DMS153 treated with DMSO at 0.1 percent for 48 hours (cell line): Measurements from ENCODE around the gene DNAI1.
A peak's percentile ranks its signal among the peaks of the same experiment; 100 is the strongest.

Experiments
- DNase-seq: peaks from one replicate; lab custom pipeline; 2025; ENCODE audit not compliant: unreplicated experiment; lab: John Stamatoyannopoulos, UW

Gene DNAI1

DNA sequence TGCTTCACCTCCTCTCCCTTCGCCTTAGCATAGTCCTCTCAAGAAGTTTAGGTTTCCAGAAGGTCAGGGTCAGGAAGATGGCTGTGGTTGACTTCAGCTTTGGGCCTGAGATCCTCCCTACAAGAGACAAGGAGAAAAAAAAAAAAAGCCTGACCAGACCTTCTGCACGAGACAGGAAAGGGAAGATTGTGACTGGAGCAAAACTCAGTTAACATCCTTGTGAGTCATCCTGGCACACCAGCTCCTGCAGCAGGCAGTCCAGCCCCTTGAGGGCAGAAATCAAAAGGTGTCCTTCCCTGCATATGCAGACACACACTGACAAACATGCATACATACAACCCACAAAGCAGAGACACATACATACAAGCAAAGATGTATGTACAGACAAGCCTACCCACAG, 82.2 kb downstream of the DNAI1 start:
- no peak for DNase-seq

DNA sequence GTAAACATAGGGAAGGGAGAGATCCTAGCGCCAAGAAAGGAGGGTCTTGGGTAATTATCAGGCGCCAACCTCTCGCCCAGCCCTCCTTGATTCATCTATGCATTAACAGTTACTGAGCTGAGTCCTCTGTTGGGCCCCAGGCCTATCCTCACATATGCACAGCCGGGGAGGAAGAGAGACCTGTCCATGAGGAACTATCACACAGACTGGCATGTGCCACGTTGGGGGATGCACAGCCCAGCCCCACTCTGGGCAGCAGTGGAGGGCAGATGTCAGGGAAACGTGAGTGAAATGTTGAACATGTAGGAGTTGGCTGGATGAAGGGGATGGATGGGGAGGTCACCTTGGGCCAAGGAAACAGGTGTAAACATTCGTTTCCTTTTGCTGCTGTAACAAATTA, 82.9 kb downstream of the DNAI1 start:
- DNase-seq, result no peak

DNA sequence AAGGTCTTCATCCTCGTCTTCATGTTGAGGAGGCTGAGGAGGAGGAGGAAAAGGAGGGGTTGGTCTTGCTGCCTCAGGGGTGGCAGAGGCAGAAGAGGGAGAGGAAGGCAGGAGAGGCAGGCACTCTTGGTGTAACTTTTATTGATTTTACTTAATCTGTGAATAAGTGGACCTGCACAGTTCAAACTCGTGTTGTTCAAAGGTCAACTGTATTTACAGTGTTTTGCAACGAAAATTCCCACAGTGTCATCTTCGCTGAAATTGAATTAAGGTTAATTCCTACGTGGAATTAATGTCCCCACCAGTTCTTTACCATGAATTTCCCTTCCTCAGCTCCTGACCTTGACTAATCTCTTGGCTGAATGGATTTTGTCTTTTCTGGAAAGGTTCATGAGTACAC, 85.4 kb downstream of the DNAI1 start:
- no peak for DNase-seq

DNA sequence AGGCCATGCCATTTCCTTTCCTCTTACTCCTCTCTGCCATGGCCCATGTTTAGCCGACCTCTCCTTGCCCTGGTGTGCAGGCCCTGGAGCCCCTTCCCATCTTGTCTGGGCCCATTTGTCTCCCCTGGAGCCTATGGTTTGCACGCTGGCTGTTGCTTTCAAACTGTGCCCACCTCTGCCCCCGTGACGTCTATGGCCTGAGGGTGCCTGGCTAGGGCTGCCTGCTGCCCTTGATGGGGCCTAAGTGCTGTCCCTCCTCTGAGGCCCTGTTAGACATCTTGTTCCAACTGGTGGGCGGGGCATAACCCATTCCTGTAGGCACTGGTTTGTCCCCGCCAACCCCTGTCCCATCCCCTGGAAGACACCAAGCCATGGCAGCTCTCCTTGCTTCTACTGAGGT, 86.9 kb downstream of the DNAI1 start:
- DNase-seq, result no peak

DNA sequence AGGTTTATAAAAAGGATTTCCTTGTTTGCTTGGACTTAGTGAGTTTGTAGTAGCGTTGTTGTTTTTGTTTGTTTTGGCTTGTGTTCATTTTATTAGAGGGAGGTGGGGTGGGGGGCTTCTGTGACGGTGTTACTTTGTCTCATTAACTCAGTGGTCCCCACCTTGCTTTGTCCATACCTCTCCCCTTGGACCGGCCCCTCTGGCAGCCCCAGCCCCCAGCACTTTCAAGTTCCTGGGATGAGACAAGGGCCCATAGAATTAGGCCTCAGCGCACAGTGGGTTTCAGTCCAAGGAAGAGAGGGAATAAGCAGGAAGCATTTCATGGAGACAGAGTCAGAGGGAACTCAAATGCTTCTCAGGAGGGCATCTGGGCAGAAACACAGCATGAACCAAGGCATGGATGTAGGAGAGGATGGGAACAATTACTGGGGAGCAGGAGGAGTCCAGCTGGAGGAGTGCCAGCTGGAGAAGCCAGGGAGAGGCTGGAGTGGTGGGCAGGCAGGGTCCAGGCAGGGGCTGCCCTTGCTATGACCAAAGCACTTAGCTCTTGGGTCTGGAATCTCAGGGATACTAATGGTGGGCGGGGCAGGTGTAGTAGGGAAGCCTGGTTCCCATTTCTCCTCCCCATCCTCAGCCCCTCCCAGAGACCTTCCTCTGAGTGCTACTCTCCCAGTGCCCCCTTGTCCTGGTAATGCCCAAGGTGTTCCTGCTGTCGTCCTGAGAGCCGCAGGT, 87.7 kb downstream of the DNAI1 start:
- DNase-seq, result no peak

DNA sequence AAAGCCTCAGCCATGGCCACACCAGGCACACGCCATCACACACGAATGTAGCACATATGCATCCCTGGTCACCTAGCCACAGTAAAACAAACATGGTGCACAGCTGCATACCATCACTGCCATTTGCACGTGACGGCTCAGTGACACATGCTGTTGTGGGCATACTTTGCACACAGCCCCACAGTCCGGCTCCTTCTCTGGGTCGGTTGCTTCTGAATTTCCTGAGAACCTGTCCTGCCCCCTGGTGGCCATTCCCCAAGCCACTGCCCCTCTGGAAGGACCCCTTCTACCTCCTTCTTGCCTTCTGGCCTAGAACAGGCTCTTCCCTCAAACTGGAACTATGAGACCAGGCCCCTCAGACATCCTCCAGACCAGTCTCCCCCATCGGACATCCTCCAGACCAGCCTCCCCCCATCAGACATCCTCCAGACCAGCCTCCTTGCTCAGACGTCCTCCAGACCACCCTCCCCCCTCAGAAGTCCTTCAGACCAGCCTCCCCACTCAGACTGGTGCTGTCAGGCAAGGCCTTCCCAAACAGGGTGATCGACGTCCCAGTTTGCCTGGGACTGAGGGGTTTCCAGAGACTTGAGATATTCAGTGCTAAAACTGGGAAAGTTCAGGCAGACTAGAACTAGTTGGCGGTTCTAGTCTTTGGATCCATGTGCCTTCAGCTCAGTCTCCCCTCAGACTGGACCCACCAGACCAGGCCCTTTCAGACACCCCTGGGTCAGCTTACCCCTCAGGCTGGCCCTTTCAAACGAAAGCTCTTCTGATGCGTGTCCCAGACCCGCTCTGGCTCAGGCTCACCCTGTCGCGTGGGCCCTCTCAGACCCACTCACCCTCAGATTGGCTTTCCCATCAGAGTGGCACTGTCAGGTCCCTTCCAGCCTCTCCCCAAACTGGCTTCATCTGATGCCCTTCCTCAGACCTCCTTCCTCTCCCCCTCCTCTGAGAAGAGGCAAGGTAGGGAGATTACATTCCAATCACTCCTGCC, 88.5 kb downstream of the DNAI1 start:
- no peak for DNase-seq

DNA sequence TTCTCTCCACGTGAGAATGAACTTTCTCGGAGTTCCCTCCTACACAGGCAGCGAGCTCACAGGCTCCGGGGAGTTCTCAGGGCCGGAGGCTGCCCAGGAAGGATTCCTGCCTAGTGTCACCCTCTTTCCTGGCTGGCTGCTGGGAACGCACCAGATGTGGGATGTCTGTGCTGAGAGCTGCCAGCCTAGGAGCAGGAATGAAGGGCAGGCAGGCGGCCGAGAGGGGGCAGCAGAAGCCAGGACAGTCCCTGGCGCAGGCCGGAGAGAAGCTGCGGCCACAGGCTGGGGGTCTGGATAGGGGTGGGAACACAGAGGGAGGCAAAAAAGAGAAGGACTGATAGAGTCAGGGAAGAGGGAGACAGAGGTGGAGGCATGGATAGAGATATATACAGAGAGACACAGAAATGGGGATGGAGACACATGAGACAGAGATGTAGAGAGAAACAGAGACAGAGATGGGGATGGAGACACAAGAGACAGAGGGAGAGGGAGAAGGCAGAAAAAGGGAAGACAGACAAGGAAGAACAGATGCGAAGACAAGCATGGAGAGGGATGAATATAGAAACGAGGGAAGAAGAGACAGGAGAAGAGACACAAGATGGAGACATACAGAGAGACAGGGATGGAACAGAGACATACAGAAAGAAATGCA, 89.5 kb downstream of the DNAI1 start:
- DNase-seq, result peak; percentile 18

DNA sequence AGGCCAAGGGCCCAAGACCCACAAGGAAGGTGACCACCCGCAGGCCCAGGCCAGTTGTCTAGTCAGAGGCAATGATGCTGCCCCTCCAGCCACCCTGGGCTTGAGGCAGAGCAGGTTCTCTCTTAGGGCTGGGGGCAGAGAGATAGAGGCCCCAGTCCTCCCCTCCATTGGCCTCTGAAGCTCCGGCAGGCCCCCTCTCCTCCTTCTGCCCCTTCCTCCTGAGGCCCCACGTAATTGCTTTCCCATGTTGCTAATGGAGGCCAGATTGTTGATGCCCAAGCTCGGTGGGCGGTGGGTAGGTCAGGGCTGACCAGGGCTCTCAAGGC, 90.8 kb downstream of the DNAI1 start:
- no peak for DNase-seq

DNA sequence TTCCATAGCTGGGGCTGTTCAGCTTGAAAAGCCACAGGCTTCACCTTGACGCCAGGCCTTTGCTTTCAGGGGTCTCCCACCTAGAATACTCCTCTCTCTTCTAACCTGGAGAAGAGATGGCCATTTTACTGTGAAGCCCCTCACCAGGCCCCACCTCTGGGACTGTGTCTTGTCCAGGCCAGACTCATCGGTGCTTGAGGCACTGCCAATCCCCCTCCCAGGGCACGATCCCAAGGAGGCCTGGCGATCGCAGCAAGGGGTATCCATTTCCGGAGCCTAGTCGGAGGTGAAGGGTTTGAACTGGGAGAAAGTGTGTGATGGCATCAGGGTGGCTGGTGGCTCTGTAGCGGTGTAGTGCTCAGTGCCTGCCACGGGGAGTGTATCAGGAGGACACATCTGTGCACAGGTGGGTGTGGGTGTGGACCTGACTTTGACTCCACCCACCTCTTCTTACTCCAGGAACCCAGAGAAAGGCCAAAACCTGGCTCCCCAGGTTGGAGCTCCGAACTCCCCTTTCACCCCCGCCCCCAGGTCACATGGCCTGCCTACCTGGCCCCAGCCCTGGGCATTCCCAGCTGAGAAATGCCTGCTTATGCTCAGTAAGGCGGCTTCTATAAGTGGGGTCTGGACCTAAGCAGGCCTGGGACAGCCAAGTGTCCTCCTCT, 91.5 kb downstream of the DNAI1 start:
- no peak for DNase-seq

DNA sequence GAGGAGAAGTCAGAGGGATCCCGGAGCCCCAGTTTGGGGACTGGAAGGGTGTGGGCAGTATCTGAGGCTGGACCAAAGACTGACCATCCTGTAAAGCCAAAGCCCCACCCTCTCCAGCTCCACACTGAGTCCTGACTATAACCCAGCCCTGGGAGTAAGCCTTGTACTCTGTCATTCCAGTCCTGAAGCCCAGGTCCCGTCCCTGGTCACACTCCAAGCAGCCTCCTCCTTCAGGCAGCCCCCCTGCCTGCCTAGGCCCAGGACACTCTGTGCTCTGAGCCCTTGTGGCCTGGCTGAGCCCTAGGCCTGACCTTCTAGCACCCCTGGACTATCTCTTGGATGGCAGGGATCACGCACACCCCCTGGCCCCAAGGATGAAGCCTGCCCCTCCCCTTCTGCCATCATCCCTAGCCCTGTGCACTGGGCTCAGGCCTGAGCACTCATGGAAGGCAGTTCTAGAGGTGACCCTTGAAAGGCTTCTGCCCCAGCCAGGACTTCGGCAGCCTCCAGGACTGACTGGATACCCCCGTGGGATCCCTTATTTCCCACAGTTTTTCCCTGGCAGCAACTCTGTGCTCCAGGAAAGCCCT, 92.2 kb downstream of the DNAI1 start:
- DNase-seq, result no peak

DNA sequence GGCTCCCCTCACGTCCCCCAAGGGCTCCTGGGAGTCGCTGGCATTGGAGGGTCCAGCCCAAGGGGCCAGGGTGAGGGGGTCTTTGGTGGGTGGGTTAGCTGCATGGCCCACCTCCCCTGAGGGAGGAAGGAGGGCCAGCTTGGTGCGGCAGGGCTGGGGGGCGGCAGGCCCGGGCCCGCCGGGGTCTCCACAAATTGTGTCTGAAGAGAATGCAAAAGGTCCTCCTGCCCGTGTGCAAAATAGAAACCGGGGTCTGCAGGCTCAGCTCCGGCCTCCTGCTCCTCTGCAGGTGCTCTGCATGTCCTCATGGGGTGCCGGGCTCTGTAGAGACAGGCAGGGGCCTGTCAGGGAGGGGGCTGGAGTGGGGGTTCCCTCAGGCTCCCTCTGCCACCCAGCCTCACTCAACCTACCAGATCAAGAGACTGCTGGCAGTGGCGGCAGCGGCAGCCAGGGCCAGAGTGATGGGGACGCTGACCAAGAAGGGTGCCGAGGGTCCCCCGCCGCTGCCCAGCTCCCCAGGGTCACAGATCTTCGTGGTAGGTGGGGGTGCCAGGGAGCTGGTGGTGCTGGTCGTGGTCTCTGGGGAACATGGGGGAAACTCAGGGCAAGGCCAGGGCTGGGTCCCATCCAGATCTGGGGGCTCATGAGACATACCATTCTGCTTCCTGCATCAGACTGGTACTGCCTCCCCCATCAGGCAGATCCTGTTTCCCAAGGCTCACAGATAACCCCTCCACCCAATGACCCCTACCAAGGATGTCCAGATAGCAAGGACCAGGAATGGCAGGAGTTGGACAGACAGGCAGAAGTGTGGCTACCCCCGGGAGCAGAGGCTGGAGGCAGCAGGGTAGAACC, 93.4 kb downstream of the DNAI1 start:
- no peak for DNase-seq

DNA sequence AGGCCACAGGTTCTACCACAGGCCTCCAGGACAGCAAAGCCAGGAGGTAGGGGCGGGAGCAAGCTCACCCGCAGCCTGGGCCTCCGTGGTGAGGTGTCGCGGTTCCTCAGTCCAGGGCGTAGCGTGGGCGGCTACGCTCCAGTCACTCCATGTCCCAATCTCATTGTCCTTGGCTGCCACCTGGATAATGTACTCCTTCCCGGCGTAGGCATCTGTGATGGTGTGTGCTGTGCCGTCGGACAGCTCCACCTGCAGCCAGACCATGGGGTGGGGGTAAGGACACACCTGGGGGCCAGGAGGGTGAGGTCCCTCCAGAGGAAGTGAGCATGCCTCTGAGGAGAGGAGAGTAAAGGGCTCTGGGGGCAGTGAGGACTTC, 94.0 kb downstream of the DNAI1 start:
- no peak for DNase-seq

DNA sequence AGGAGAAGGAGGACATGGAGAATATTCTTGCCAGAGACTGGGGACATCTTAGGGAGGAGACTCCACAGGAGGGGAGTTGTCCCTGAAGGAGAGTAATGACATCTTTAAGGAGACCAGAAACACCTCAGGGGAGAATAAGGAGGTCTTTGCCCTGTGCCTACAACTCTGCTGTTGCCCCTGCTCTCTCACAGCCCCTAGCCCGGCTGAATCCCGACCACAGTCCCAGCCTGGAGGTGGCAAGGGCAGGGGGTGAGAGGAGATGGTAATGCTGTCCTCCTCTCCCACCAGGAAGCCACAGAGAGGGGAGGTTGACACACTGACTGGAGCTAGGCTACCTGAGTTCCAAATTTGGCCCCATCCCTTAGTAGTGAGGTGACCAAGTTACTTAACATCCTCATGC, 94.4 kb downstream of the DNAI1 start:
- DNase-seq, result no peak

DNA sequence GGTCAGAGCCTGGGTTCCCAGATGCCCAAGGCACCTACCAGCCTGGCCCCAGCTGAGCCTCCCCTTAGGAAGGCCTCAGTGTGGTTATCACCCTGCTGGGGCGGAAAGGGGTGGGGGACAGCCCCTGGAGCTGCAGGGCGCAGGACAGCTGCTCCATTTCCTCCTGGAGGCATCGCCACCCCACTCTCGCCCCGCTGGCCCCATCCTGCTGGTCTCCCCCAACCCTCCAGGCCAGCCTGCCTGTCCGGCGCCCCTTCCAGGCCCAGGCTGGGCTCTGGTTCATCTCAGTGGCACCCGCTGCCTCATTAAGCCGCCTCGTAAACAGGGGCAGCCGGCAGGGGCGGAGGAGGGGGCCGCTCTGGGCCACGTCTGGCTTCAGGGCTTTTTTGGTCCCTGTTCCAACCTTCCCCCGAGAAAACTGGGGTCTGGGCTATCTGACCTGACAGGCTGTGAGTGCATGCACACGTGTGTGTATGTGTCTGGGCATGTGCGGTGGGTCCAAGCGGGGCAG, 95.0 kb downstream of the DNAI1 start:
- DNase-seq, result no peak

DNA sequence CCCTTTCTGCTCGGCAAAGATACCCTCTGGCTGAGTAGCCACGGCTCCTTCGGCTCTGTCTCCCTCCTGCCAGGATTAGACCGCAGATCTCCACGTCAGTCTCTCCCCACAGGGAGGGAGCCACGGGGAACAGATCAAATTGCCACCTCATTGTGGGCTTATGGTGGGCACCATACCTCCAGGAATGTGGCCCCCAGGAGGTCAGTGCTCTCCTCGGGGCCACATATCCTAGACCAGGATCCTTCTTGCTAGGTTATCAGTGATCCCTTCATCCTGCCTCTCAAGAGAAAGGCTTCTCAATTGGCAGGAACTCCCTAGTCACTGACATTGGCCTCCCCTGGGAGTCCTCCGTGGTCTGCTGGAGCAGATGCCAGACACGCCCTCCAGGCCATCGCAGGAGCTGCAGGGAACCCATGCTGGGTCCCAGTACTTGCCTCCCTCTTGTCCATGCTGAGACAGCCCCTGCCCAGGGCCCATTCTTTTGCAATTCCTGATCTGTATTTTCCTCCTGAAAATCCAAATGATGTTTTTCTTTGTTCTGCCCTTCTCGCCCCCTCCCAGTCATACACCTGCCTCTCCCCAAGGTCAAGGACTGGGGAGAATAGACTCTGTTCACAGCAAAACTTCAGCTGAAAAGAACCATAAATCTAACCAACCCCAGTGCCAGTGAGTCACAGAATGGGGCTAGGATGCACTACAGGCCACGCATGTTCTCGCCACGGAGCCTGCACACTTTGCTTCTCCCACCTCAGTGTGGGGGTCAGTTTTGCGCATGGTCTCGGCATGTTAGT, 95.8 kb downstream of the DNAI1 start:
- DNase-seq, result peak; percentile 86

DNA sequence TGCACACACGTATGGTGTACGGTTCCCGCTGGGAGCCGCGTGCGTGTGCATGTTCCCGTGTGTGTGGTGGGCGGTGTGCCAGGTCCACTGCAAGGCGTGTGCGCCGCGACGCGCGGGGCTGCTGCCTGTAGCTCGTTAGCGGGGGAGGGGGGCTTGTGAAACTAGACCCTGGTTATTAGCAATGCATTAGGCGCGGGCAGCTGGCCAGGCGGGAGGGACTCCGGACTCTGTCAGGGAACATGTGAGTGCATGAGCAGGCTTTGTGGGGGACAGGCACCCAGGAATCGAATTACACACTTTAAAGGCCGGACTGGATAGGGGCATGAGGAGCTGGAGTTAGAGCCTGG, 96.4 kb downstream of the DNAI1 start:
- DNase-seq, result no peak

DNA sequence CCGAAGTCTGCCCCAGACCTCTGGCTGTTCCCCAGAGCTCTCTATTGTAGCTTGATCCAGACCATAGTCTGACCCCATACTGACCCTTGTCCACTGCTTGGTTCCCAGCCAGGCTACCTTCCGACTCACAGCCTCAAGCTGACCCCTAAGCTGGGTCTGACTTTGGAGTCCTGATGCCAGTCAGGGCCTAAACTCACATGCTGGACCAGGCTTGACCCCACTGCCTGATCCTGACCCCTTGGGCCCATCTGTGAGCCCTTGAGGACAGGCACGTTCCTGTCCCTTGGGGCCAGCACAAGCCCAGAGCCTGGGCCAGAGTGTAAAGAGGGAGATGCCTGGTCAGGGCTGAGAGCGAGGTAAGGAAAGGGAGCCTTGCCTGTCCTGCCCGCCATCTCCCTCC, 96.9 kb downstream of the DNAI1 start:
- no peak for DNase-seq

DNA sequence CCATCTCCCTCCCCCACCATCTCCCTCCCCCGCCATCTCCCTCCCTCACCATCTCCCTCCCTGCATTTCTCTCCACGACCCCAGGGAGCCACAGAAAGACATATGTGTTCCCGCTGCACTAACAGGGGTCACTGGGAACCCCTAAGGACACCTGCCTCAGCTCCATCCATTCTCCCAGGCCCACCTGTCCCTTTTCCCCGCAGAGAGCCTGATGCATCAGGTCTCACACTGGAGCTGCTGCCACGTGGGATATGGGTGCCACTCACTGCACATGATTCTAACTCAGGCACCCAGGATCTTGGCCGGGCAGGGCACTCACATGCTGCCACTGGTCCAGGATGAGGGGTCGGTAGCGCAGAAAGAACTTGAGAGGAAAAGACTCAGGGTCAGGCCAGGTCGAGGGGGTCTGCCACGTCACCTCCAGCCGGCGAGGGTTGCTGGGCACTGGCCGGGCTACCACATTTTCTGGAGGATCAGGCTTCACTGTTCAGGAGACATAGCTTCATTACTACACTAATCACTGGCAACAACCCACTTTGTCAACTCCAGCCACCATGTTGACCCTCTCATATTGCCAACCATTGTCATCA, 97.4 kb downstream of the DNAI1 start:
- no peak for DNase-seq

DNA sequence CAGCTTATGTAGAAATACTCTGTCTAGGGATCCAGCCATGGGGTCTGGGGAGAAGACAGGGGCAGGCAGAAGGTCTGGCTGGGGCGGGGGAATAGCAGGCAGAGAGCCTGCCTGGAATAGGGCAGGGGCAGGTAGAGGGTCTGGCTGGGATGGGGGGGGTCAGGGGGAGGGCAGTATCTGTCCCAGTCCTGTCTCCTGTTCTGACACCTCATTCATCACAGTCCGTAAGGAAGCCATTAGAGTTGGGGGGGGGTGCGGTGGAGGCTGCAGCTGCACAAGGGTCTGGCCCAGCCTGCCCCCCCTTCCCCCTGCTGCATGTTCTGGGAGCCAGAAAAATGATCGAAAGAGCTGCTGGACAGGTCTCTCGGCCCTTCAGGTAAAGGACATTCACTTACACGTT, 98.3 kb downstream of the DNAI1 start:
- no peak for DNase-seq
